PC-9 (cell line): ENCODE data around the gene TSEN15.

Experiments
- CTCF ChIP-seq: fragments of 200-600 bp; sonication (generic); conservative IDR thresholded peaks from 2 replicates; pipeline ENCODE4 v1.6.1; 2017; ENCODE audit warnings: mixed run types, antibody characterized with exemption, mild to moderate bottlenecking, moderate library complexity
- EZH2 ChIP-seq: fragments of 200-600 bp; sonication (generic); IDR thresholded peaks from 2 replicates; pipeline ENCODE4 v1.8.0; 2017; ENCODE audit warnings: antibody characterized with exemption, low read depth

GRCh38 chr1:184044603-184045376, 6.7 kb upstream of the TSEN15 start:
- TF ChIP-seq CTCF = no peak
- TF ChIP-seq EZH2 = no peak
